GM18861 (cell line): Measurements from ENCODE around the gene MUC7.

Experiments used
- ATAC-seq: cut with Tn5 transposase; IDR thresholded peaks from one replicate; pipeline ENCODE4 v1.9.1; 2021; ENCODE audit not compliant: unreplicated experiment

MUC7 gene

DNA sequence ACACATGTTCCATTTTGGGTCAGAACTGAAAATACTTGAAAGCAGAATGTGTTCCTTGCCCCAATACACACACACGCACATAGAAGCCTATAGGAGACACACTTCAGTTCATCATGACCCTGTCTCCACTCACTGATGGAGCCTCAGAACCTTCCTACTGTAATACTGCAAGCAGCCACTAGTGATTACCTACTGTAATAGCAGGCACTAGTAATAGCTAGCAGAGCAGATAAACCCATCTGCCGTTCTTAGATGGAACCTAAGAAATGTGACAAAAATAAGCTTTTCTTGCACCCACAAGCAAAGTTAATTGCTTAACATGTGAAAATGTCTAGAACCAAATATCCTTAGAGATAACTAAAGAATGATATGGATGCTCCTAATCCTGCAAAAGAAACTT lies 60.0 kb downstream of the MUC7 start:
- peak; percentile 90 for ATAC-seq
